GM18907 (cell line): Measurements from ENCODE around the gene ALPG.
"Not testable (repeated sequence)": the region's sequence is repeated elsewhere in the genome, so short reads cannot be mapped to it uniquely, and the experiment has no call there.

Experiments used
- ATAC-seq: cut with Tn5 transposase; IDR thresholded peaks from one replicate; pipeline ENCODE4 v1.9.1; 2021; ENCODE audit warnings: mild to moderate bottlenecking, moderate library complexity; ENCODE audit not compliant: unreplicated experiment

Gene ALPG

DNA sequence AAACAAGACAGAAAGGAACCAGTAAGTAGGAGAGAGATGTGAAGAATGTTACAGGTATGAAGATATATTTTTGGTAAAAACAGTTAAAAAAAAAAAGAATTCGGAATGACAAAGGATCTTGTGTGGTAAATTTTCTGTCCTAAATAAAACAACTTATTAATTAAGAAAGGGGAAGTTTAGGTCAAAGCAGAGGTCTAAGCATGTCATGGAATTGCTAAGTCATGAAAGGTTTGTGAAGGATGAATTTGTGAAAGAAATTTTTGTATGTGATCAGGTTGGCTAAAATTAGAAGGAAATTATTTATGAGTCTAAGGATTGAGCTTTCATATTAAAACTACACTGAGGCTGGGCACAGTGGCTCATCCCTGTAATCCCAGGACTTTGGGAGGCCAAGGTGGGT, 11.1 kb upstream of the ALPG start:
- ATAC-seq, result no peak

DNA sequence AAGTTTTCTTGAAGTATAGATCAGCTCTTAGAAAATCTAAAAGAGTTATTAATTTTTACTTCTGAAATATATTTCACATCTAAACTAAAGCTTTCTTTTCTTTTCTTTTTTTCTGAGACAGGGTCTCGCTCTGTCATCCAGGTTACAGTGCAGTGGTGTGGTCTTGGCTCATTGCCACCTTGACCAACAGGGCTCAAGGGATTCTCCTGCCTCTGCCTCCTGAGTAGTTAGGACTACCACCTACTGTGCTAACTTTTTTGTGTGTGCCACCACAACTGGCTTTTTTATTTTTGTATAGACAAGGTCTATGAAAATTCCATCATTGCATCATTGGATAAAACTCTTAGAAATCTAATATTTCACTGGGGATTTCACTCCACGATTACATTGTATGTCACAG, 10.0 kb upstream of the ALPG start:
- ATAC-seq, result no peak

DNA sequence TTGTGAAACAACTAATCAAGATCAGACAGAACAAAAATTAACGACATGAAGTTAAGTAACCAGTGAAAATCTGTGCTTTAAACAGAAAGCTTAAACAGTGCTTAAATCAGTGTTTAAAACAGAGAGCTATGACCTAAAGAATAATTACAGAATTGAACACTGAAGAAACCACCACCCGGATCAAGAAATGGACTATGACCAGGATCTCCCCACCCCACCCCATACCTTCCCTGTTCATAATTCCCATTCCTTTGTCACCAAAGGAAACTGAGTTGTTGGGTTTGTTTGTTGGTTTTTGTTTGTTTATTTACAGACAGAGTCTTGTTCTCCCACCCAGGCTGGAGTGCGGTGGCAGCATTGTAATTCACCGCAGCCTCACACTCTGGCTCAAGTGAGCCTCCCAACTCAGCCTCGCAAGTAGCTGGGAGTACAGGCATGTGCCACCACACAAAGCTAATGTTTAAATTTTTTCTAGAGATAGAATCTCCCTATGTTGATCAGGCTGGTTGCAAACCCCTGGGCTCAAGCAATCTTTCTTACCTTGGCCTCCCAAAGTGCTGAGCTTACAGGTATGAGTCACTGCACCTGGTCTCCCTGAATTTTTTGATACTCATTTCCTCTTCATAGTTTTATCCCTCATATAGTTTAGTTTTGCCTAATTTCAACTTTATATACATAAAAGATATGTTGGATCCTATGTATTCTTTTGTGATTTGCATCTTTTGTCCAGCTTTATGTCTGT, 8.2 kb upstream of the ALPG start:
- no peak for ATAC-seq

DNA sequence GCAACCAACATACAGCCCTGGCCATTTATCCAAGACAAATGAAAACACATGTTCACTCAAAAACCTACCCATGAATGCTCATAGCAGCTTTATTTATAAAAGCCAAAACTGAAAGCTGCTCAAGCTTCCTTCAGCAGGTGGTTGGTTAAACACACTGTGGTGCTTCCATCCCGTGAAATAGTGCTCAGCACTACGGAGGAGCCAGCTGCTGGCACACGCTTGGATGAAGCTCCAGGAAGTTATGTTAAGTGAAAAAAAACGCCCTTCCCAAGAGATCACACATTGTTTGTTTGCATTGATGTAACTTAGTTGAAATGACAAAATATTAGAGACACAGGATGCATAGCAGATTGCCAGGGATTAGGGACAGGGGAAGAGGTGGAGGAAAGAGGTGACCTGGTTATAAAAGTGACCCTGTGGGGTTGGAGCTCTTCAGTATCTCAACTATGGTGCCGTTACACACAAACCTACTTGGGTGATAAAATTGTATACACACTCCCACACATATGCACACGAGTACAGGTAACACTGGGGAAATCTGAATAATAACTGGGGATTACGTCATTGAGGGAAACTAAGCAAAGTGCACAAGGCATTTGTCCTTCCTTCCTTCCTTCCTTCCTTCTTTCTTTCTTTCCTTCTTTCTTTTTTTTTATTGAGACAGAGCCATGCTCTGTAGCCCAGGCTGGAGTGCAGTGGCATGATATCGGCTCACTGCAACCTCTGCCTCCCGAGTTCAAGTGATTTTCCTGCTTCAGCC, 6.2 kb upstream of the ALPG start:
- no peak for ATAC-seq

DNA sequence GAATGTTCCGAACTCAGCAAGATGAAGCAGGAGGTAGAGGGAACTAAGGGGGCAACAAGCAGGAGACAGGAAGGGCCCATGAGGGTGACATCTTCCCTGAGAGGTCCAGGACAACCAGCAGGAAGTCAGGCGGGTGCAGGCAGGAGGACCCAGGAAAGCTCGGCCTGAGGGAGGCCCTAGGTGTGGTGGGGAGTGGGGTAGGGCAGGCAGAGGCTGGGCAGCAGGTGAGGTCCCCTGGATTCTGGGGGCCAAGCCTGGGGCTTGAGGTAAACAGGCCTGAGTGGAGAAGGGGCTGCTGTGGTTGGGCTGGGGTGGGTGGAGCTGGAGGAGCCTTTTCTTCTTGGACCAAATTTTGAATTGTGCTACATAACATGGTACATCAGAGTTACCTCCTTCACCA, 4.1 kb upstream of the ALPG start:
- ATAC-seq, result no peak

DNA sequence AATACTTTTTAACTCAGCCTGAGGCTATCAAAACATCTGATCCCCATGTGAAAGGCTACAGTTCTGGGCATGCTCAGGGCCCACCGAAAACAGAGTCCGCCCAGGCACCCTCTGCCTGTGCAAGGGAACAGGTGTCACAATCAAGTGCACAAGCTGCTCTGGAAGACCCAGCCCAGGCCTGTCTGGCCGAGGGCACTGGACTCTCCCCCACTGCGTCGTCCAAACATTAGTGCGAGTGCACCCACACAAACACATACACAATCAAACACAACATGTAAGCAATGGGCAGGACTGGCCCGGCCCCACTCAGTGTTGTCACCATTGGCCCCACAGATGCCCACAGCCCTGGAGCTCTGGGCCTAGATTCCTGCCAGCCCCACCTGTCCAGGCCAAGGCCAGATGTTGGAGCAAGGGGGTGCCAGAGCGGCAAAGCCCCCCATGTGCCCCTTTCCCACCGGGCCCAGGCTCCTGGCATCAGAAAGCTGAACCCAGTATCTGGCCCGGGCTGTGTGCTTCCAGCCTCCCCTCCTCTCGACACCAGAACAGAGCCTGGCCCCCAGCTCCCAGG, 617 bp upstream of the ALPG start:
- no peak for ATAC-seq

DNA sequence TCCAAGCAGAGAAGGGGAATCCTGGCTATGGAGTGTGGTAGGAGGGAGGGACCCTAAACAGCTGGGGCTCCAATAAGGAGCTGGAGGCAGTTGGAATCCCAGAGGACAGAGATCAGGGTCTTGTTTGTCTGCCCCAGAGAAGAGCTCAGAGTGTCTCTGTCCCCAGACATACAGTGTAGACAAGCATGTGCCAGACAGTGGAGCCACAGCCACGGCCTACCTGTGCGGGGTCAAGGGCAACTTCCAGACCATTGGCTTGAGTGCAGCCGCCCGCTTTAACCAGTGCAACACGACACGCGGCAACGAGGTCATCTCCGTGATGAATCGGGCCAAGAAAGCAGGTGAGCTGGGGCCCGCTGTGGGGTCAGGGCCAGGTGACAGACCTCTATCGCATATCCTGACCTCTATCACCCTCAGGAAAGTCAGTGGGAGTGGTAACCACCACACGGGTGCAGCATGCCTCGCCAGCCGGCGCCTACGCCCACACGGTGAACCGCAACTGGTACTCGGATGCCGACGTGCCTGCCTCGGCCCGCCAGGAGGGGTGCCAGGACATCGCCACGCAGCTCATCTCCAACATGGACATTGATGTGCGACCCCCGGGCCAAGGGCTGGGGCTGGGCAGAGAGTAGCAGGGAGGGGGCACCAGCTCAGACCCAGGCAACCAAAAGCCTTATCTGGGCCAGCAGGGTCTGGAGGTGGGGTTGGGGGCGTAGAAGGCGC, 945 bp downstream of the ALPG start:
- ATAC-seq, result not testable (repeated sequence)

DNA sequence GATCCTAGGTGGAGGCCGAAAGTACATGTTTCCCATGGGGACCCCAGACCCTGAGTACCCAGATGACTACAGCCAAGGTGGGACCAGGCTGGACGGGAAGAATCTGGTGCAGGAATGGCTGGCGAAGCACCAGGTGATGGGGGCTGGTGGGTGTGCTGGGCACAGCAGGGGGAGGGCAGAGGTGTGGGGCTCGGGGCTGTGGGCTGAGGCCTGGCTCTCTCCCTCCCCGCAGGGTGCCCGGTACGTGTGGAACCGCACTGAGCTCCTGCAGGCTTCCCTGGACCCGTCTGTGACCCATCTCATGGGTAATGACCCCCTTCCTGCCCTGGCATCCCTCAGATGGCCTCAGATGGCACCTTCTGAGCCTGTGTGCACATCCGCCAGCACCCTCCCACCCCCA, 1.6 kb downstream of the ALPG start:
- not testable (repeated sequence) for ATAC-seq

DNA sequence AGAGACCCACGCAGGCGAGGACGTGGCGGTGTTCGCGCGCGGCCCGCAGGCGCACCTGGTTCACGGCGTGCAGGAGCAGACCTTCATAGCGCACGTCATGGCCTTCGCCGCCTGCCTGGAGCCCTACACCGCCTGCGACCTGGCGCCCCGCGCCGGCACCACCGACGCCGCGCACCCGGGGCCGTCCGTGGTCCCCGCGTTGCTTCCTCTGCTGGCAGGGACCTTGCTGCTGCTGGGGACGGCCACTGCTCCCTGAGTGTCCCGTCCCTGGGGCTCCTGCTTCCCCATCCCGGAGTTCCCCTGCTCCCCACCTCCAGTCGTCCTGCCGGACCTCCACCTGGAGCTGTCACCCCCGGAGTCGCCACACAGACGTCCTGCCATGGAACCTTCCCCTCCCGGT, 3.0 kb downstream of the ALPG start:
- not testable (repeated sequence) for ATAC-seq

DNA sequence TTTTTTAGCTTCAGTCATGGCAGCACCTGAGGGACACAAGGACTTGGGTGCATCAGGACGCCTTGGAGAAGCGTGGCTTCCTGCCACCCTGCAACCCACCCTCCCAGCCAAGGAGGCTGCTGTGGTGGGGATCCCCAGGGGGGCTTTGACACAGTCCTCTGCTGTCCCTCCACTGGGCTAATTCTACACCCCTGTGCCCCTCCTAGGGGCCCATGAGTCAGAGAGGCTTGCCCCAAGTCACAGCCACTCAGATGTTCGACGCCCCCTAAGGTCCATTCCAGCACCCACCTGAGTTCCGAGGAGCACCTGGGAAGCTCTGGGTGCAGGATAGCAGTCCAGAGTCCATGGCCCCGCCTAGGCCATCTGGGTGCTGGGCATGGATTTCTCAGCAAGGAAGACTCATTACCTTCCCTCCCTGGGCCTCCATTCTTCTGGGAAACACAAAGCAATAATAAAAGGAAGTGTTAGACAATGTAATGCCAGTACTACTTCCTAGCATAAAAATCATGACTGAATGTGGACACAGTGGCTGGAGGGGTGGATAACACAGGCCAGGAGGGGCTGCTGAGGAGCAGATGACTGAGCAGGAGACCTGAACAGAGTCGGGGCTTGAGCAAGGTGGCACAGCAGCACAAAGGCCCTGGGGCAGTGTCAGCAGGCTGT, 3.7 kb downstream of the ALPG start:
- no peak for ATAC-seq

DNA sequence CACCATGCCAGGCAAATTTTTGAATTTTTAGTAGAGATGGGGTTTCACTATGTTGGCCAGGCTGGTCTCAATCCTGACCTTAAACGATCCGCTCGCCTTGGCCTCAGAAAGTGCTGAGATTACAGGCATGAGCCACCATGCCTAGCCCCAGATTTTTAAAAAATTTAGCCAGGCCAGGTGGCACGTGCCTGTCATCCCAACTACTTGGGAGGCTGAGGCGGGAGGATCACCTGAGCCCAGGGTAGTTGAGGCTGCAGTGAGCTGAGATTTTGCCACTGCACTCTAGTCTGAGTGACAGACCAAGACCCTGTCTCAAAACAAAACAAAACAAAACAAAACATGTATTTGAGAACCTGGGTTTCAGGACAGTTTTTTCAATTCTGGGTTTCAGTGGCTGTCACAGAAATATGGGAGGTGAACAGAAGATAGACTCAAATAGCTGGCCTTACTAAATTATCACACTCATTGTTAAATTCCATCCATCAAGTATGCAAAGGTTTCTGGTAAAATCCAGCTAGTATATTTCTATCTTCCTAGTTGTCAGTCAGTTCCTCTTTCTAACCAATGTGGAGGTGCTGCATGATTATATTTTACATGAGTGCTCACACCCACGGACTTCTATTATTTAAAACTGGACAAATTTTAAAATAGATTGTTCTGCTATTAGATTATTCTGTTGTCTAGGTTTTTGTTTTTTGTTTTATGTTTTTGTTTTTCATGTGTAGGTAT, 5.4 kb downstream of the ALPG start:
- ATAC-seq, result no peak

DNA sequence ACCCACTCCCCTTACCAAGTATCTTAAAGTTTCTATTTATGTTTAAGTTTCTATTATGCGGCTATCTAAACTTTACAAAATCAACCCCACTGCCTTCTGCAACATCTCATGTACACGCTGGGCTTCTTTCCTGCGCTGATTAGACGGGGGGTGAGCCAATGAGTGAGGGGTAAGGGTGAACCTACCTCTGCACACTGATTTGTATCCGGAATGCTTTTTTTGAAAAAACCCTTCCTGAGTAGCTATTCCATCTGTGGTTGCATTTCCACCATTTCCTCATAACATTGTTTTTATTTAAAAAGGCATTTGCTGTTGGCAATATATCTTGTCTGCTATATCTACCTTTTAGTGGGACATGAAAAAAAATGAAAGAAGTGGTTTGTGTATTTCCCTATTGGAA, 6.3 kb downstream of the ALPG start:
- ATAC-seq, result no peak

DNA sequence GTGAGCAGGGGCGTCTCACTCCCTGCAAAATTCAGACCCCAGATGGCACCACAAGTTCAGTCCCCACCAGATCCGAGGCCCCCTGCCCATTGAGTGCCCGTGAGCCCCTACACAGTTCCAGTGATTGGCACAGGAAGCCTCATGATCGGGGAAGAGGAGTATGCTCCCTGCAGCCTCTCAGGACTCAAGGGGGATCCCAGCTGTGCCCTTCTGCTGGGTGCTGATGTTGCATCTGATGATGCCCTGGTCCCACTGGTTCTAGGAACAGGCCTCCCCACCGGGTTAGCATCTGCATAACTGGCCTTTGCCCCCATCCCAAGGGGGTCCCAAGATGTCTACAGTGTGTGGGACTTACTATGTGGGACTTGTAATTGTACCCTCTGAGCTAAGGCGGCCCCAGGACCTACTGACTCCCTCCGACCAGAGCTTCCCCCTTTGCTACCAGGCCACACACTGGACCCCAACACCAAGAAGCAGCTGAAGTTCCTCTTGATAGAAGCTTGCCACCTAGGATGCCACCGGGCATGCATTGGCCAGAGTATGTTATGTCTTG, 8.6 kb downstream of the ALPG start:
- no peak for ATAC-seq

DNA sequence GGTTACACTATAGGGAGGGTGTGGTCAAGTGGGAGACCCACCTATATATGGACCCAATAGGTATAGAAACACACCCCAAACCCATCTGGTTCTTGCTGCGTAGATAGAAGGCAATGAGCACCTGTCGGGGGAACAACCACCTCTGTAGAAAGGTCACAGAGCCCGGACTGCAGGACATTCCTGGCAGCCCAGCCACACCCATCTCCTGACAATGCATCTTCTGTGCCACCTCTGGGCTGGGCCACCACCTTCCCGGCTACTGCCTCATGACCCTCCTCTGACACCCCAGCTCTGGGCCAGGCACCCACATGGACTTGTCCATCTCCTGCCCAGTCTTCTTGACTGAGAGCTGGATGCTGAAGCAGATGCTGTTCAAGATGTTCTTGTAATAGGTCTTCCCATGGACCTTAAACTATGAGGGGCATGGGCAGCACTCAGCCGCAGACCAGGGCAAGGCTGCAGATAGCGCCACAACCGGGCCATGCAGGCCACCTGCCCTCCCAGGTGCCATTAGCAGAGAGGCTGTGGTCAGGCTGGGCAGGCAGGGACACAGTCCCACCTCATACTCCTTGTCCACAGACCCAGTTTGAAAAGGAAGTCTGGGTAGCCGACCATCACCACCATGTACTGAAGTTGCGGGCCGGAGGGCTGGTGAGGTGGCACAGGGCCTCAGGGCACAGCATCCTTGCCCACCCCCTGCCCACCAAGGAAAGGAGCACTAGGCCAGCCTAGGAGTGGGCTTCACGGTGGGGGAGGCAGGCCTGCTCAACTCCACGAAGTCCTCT, 9.3 kb downstream of the ALPG start:
- no peak for ATAC-seq

DNA sequence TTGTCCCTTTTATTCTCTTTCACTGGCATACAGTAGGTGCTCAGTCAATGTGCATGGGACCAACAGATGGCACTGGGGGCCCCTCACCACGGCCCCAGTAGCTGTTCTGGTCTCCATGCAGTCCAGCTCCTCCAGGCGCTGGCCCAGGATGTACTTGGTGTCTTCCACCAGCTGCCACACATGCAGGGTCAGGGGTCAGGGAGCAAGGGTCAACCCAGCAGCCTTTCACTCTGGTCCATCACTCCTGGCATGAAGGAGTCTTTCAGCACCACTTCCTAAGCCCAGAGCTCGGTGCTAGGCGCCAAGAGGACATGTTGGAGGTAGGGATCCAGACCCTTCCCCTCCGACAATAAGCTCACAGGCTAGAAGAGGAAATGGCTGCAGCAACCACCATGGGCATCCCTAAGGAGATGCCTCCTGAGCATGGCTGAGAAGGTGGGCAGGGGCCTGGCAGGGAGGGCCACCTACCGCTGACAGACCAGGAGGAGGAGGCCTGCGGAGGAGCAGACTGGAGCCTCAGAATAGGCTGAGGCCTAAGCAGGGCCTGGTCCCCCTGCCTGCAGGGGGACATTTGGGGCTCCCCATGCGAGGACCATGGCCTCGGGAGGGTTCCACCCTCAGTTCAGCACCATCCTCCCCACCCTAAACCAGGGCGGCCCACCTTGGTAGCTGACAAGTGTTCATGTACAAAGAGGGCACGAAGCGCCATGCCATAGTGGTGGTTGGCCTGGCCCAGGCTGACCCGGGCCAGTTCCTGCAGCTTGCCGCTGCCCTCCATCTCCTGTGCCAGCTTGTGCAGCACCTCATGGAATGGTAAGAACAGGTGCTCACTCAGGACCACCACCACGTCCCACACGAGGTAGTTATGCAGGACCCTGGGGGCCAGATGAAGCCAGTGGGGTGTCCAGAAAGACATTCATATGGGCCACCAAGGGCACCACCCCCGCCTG, 10.2 kb downstream of the ALPG start:
- no peak for ATAC-seq

DNA sequence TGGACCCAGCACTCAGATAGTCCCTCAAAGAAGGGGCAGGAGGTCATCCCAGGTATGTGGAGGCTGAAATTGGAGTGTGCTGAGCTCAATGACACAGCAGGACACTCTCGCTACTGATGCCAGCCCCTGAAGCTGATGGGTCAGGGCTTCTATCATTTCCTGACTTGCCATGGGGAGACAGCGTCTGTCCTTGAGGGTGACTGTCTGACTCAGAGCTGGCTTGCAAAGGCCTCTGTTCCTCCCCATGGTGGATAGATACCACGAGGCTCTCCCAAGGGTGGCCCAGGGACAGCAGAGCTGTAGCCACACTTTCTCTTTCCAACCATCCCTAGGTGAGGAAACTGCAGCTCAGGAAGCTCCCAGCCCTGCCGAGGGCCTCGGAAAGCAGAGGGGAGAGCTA, 10.8 kb downstream of the ALPG start:
- no peak for ATAC-seq

DNA sequence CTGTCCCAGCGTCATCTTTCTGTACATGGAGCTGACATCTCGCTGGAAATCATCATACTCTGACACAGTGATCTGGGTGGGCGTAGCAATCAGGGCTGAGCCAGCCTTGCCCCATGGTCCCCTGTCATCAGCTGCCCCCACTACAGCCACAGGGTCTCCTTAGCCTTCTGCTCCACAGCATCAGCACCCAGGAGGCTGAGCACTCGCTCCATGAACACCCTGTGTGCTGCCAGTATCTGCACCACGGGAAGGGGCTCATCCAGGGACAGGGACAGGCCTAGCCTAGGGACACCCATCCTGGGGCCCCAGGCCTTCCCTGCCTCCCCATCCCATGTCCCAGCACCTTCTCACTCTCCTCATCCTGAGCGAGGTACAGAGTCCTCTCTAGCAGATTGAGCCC, 11.4 kb downstream of the ALPG start:
- ATAC-seq, result no peak
